ENCODE results near the gene RBM33.

The RBM33 gene

DNA sequence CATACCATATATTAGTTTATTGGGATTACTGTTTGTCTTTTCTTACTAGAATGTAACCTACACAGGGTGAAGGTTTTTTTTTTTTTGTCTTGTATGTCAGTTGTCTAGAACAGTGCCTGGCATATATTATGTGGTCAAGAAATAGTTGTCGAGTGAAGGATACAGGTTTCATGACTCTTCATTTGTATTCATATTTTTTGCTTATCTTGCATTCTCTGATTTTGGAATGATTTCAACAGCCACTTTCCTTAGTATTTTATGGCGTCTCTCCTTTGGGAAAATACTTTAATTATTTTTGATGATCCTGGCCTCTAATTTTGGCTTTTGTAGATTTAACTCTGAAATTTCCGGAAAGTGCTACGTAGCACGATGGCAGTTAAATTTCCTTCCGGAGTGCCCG is 12.4 kb downstream of the RBM33 start:
- Histone ChIP-seq H3K4me1 (ENCODE audit: control insufficient read depth in 2 of 2, insufficient read depth in 2 of 2, low read length in 2 of 2) (no peaks in the 10 kb centered on the region), H3K9me3 (ENCODE audit: control insufficient read depth in 2 of 2, low read length in 2 of 2) (no peaks in the 10 kb centered on the region), H3K36me3 (ENCODE audit: control insufficient read depth in 2 of 2, insufficient read depth in 2 of 2, low read length in 2 of 2) (peaks cover 0 to 3% of the 10 kb centered on the region in 2 donors)

DNA sequence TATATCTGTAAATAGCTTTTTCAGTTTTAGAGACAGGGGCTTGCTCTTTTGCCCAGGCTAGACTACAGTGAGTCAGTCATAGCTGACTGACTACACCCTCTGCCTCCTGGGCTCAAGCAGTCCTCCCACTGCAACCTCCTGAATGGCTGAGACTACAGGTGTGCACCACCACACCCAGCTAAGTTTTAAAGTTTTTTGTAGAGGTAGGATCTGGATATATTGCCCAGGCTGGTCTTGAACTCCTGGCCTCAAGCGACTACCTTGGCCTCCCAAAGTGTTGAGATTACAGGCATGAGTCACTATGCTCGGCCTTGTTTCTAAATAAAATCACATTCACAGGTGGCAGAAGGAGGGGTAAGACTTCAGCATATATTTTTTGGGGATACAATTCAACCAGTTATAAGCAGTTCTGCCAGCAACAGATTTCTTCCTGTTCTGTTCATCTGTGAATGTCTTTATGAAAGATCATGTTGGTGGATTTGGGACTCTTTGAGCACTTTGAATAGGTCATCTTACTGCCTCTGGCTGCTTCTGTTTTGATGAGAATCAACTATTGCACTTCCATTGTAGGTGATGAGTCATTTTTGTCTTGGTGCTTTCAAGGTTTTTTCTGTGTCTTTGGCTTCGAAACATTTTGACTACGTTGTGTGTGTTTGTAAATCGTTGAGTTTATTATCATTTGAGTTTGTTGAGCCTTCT is 15.7 kb downstream of the RBM33 start:
- Histone ChIP-seq H3K9me3 (ENCODE audit: control insufficient read depth in 2 of 2, low read length in 2 of 2) (no peaks in the 10 kb centered on the region), H3K27me3 (ENCODE audit: control insufficient read depth in 2 of 2, insufficient read depth in 2 of 2, low read length in 2 of 2) (no peaks in the 10 kb centered on the region), H3K4me3 (ENCODE audit: low read length in 2 of 2) (no peak overlapping the region), H3K4me1 (ENCODE audit: control insufficient read depth in 2 of 2, insufficient read depth in 2 of 2, low read length in 2 of 2) (no peaks in the 10 kb centered on the region), H3K27ac (ENCODE audit: low read depth in 2 of 2, low read length in 2 of 2) (no peak overlapping the region), H3K9ac (ENCODE audit: low read depth in 1 of 2, low read length in 2 of 2) (no peak overlapping the region), H3K36me3 (ENCODE audit: control insufficient read depth in 2 of 2, insufficient read depth in 2 of 2, low read length in 2 of 2) (peaks cover 3 to 7% of the 10 kb centered on the region in 2 donors)

More for the DNA sequence above, 12.4 kb downstream of the RBM33 start:
- H3K27ac ChIP-seq (ENCODE audit: low read depth in 2 of 2, low read length in 2 of 2), result no peak overlapping the region
- no peaks in the 10 kb centered on the region for H3K27me3 ChIP-seq (ENCODE audit: control insufficient read depth in 2 of 2, insufficient read depth in 2 of 2, low read length in 2 of 2)
- no peak overlapping the region for H3K4me3 ChIP-seq (ENCODE audit: low read length in 2 of 2)
- H3K9ac ChIP-seq (ENCODE audit: low read depth in 1 of 2, low read length in 2 of 2), result no peak overlapping the region

DNA sequence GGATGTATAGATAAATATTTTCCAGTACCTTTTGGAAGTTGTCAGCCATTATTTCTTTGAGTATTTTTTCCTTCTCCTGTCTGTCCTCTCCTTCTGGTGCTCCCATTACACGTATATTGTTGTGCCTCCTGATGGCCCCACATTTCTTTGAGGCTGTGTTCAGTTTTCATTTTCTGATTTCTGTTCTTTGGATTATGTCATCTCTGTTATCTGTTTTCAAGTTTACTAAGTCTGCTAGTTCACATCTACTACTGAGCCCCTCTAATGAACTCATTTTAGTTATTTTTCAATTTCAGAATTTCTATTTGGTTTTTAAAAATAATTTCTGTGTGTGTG is 16.3 kb downstream of the RBM33 start:
- no peak overlapping the region for H3K4me3 ChIP-seq (ENCODE audit: low read length in 2 of 2)
- H3K9me3 ChIP-seq (ENCODE audit: control insufficient read depth in 2 of 2, low read length in 2 of 2), result no peaks in the 10 kb centered on the region

DNA sequence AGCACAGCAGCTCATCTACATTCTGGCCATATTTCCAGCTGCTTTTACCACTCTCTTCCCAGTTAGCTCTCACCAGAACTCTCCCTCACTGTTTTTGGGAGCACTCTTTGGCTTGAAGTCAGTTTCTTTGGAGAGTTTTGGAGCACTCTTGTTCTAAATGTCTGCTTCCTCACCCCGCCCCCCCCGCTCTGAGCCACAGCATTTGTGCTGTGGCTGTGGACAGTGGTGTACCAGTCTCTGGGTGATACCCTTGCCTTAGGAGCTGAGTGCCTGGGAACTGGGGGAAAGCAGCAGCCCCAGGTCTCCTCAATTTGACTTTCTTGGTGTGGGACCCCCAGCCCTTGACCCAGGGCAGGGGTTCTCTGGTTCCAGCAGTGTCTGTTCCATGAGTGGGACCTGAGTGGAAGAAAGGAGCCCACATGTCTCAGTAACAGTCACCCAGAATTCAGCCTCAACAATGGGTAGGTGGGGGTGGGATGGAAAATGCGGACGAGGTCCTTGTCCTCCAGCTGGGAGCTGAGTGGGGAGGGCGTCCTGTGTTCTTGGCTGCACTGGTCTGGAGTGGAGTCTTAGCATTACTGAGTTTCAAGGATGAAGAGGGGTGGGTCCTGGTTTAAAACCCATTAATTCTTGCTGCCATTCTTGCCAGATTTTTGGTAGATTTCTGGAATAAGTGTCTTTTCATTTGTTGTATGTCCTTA is 18.0 kb downstream of the RBM33 start:
- no peak overlapping the region for H3K9ac ChIP-seq (ENCODE audit: low read depth in 1 of 2, low read length in 2 of 2)
- H3K36me3 ChIP-seq (ENCODE audit: control insufficient read depth in 2 of 2, insufficient read depth in 2 of 2, low read length in 2 of 2), result peaks cover 9% of the 10 kb centered on the region in 2 donors
- no peaks in the 10 kb centered on the region for H3K9me3 ChIP-seq (ENCODE audit: control insufficient read depth in 2 of 2, low read length in 2 of 2)
- no peak overlapping the region for H3K27ac ChIP-seq (ENCODE audit: low read depth in 2 of 2, low read length in 2 of 2)
- H3K27me3 ChIP-seq (ENCODE audit: control insufficient read depth in 2 of 2, insufficient read depth in 2 of 2, low read length in 2 of 2), result no peaks in the 10 kb centered on the region
- peaks cover 0 to 3% of the 10 kb centered on the region in 2 donors for H3K4me1 ChIP-seq (ENCODE audit: control insufficient read depth in 2 of 2, insufficient read depth in 2 of 2, low read length in 2 of 2)
- H3K4me3 ChIP-seq (ENCODE audit: low read length in 2 of 2), result no peak overlapping the region

More for the DNA sequence above, 16.3 kb downstream of the RBM33 start:
- no peak overlapping the region for H3K27ac ChIP-seq (ENCODE audit: low read depth in 2 of 2, low read length in 2 of 2)
- no peaks in the 10 kb centered on the region for H3K27me3 ChIP-seq (ENCODE audit: control insufficient read depth in 2 of 2, insufficient read depth in 2 of 2, low read length in 2 of 2)
- H3K36me3 ChIP-seq (ENCODE audit: control insufficient read depth in 2 of 2, insufficient read depth in 2 of 2, low read length in 2 of 2), result peaks cover 5 to 9% of the 10 kb centered on the region in 2 donors
- H3K9ac ChIP-seq (ENCODE audit: low read depth in 1 of 2, low read length in 2 of 2), result no peak overlapping the region
- H3K4me1 ChIP-seq (ENCODE audit: control insufficient read depth in 2 of 2, insufficient read depth in 2 of 2, low read length in 2 of 2), result no peaks in the 10 kb centered on the region

DNA sequence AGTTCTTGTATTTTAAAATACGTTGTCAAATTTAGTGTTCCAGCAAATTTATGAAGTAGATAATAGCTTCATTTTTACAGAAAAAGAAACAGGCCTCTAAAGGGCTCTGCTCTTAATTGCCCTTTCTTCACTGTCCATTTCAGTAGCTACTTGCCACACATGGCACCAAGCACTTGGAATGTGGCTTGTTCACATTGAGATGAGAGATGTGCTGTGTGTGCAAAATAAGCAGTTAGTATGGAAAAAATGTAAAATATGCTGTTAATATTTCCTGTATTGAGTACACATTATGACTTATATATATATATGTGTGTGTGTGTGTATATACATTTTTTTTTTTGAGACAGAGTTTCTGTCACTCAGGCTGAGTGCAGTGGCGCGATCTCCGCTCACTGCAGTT is 19.5 kb downstream of the RBM33 start:
- no peaks in the 10 kb centered on the region for H3K27me3 ChIP-seq (ENCODE audit: control insufficient read depth in 2 of 2, insufficient read depth in 2 of 2, low read length in 2 of 2)
- H3K27ac ChIP-seq (ENCODE audit: low read depth in 2 of 2, low read length in 2 of 2), result no peak overlapping the region
- H3K9me3 ChIP-seq (ENCODE audit: control insufficient read depth in 2 of 2, low read length in 2 of 2), result no peaks in the 10 kb centered on the region
- H3K4me3 ChIP-seq (ENCODE audit: low read length in 2 of 2), result no peak overlapping the region
- H3K36me3 ChIP-seq (ENCODE audit: control insufficient read depth in 2 of 2, insufficient read depth in 2 of 2, low read length in 2 of 2), result peaks cover 9 to 16% of the 10 kb centered on the region in 2 donors
- H3K4me1 ChIP-seq (ENCODE audit: control insufficient read depth in 2 of 2, insufficient read depth in 2 of 2, low read length in 2 of 2), result peaks cover 0 to 3% of the 10 kb centered on the region in 2 donors
- H3K9ac ChIP-seq (ENCODE audit: low read depth in 1 of 2, low read length in 2 of 2), result no peak overlapping the region

DNA sequence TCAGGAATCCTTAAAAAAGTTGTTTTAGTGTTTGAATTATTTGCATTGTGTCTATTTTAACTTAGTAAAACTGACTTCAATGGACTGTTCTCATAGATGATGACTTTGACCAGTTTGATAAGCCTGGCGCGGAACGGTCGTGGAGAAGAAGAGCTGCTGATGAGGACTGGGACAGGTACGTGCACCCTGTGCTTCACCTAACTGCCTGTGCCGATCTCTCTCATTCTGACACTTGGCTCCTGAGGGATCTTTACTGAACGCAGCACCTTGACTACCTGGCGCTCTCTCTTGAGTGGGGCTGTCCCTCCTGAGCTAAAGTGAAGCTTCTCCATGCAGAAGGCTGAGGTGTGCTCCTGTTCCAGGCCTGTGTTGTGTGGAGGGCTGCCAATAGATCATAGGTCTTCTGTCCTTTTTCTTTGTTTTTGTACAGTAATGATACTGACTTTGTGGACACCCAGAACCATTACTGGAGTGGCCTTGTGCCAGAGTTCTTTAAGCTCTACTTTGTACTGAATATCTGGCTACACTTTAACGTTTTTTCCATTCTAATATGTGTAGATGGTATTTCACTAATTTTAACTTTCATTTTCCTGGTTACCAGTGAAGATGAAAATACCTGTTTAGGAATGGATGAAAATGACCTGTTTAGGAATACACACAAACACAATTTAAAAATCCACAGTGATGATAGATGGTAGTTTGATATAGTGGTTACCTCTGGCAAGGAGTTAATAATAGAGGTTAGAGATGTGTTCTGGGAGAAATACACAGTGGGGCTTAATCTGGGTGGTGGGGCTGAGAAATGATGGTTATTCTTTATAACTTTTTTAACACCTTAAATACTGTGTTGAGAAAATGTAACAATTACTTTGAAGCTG is 20.9 kb downstream of the RBM33 start:
- no peaks in the 10 kb centered on the region for H3K27me3 ChIP-seq (ENCODE audit: control insufficient read depth in 2 of 2, insufficient read depth in 2 of 2, low read length in 2 of 2)
- no peaks in the 10 kb centered on the region for H3K9me3 ChIP-seq (ENCODE audit: control insufficient read depth in 2 of 2, low read length in 2 of 2)
- no peak overlapping the region for H3K4me3 ChIP-seq (ENCODE audit: low read length in 2 of 2)
- no peak overlapping the region for H3K27ac ChIP-seq (ENCODE audit: low read depth in 2 of 2, low read length in 2 of 2)
- peaks cover 8 to 16% of the 10 kb centered on the region in 2 donors for H3K36me3 ChIP-seq (ENCODE audit: control insufficient read depth in 2 of 2, insufficient read depth in 2 of 2, low read length in 2 of 2)
- H3K4me1 ChIP-seq (ENCODE audit: control insufficient read depth in 2 of 2, insufficient read depth in 2 of 2, low read length in 2 of 2), result peaks cover 0 to 3% of the 10 kb centered on the region in 2 donors
- no peak overlapping the region for H3K9ac ChIP-seq (ENCODE audit: low read depth in 1 of 2, low read length in 2 of 2)

DNA sequence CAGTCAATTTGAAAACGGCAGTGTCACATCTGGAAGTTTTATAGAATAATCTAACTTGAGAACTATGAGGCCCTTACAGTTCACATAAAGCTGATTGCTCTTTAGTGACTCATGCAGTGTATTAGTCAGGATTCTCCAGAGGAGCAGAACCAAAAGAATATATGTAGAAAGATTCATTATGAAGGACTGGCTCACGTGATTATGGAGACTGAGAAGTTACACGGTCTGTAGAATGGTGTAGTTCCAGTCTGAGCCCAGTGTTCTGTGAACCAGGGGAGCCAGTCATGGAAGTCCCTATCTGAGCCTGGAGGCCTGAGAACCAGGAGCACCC is 21.5 kb downstream of the RBM33 start:
- Histone ChIP-seq H3K9me3 (ENCODE audit: control insufficient read depth in 2 of 2, low read length in 2 of 2) (no peaks in the 10 kb centered on the region), H3K36me3 (ENCODE audit: control insufficient read depth in 2 of 2, insufficient read depth in 2 of 2, low read length in 2 of 2) (peaks cover 8 to 16% of the 10 kb centered on the region in 2 donors), H3K4me1 (ENCODE audit: control insufficient read depth in 2 of 2, insufficient read depth in 2 of 2, low read length in 2 of 2) (peaks cover 0 to 3% of the 10 kb centered on the region in 2 donors), H3K4me3 (ENCODE audit: low read length in 2 of 2) (no peak overlapping the region), H3K9ac (ENCODE audit: low read depth in 1 of 2, low read length in 2 of 2) (no peak overlapping the region), H3K27ac (ENCODE audit: low read depth in 2 of 2, low read length in 2 of 2) (no peak overlapping the region), H3K27me3 (ENCODE audit: control insufficient read depth in 2 of 2, insufficient read depth in 2 of 2, low read length in 2 of 2) (no peaks in the 10 kb centered on the region)

DNA sequence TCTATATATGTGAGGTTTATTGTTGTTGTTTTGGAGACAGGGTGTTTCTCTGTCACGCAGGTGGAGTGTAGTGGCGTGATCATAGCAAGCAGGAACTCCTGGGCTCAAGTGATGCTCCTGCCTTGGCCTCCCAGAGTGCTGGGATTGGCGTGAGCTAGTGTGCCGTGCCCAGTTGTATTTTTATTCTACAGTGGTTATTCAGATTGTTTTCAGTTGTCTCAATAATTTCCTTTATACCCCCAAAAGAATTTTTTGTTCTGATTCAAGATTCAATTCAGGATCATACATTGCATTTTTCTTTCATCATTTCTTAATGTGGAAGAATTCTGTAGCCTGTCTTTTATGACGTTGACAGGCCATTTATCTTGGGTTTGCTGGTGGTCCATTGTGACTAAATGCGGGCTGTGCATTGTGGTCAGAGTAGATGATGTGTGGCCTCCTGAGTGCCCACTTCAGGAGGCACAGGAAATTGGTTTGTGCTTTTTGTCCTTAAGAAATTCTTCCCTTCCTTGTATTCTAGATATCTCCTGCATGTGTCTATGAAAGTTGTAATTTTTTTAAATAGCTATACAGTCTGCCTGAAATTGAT is 22.9 kb downstream of the RBM33 start:
- H3K27ac ChIP-seq (ENCODE audit: low read depth in 2 of 2, low read length in 2 of 2), result no peak overlapping the region
- peaks cover 8 to 16% of the 10 kb centered on the region in 2 donors for H3K36me3 ChIP-seq (ENCODE audit: control insufficient read depth in 2 of 2, insufficient read depth in 2 of 2, low read length in 2 of 2)
- peaks cover 0 to 3% of the 10 kb centered on the region in 2 donors for H3K4me1 ChIP-seq (ENCODE audit: control insufficient read depth in 2 of 2, insufficient read depth in 2 of 2, low read length in 2 of 2)
- no peak overlapping the region for H3K4me3 ChIP-seq (ENCODE audit: low read length in 2 of 2)
- no peaks in the 10 kb centered on the region for H3K27me3 ChIP-seq (ENCODE audit: control insufficient read depth in 2 of 2, insufficient read depth in 2 of 2, low read length in 2 of 2)
- no peaks in the 10 kb centered on the region for H3K9me3 ChIP-seq (ENCODE audit: control insufficient read depth in 2 of 2, low read length in 2 of 2)
- H3K9ac ChIP-seq (ENCODE audit: low read depth in 1 of 2, low read length in 2 of 2), result no peak overlapping the region

DNA sequence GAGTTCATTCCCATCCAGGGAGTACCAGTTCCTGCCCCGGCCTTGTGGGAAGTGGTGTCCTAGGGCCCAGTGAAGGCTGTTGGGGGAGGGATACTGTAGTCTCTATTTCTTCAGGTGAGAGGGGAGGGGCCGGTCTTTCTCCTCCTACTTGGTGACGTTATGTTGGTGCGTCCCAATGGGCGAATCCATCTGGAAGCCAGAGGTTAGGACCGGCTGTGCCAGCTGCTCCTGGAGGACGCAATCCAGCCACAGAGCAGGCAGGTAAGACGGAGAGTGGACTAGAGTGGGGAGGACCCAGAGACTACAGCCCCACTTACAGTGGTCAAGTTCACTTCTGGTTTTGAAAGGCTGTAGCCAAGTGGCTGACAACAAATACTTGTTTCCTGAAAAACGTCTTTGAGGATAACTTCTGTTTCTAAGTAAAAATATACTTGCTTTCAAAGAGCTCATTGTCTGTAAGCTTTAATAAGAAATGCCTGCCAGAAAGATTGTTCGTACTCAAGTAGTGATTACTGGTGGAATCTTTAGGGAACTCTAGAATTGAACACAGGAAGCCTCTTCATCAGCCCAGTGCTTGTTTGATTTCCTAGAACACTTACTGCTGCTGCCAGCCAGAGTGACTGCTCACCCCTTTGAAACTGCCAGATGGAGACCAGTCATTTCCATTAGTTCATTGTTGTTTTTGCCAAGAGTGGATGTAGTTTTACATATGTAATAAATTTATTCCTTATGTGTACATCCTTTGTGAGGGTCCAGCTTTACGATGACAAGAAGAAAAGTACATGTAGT is 25.4 kb downstream of the RBM33 start:
- no peak overlapping the region for H3K9ac ChIP-seq (ENCODE audit: low read depth in 1 of 2, low read length in 2 of 2)
- H3K27ac ChIP-seq (ENCODE audit: low read depth in 2 of 2, low read length in 2 of 2), result no peak overlapping the region
- H3K36me3 ChIP-seq (ENCODE audit: control insufficient read depth in 2 of 2, insufficient read depth in 2 of 2, low read length in 2 of 2), result peaks cover 12 to 19% of the 10 kb centered on the region in 2 donors
- no peaks in the 10 kb centered on the region for H3K27me3 ChIP-seq (ENCODE audit: control insufficient read depth in 2 of 2, insufficient read depth in 2 of 2, low read length in 2 of 2)
- peaks cover 0 to 3% of the 10 kb centered on the region in 2 donors for H3K4me1 ChIP-seq (ENCODE audit: control insufficient read depth in 2 of 2, insufficient read depth in 2 of 2, low read length in 2 of 2)
- H3K4me3 ChIP-seq (ENCODE audit: low read length in 2 of 2), result no peak overlapping the region
- no peaks in the 10 kb centered on the region for H3K9me3 ChIP-seq (ENCODE audit: control insufficient read depth in 2 of 2, low read length in 2 of 2)
